H1 (cell line): ENCODE measurements around the gene CCDC112.

ENCODE experiments used
- CEBPB ChIP-seq: IDR thresholded peaks from 2 replicates; pipeline ENCODE4 v1.6.1; 2012; ENCODE audit warnings: low read depth, low read length
- CHD1 ChIP-seq: IDR thresholded peaks from 2 replicates; pipeline ENCODE4 v1.6.1; 2012; ENCODE audit warnings: low read depth, low read length, improper control_type of control experiment
- CTCF ChIP-seq, 3 experiments: IDR thresholded peaks; 1 replicate in 2 of 3; 2 replicates in 1 of 3; pipeline versions ENCODE4 v1.5.1 to v1.6.1; 2011; ENCODE audit warnings: low read length in 3 of 3, mild to moderate bottlenecking in 3 of 3, inconsistent platforms in 2 of 3, low read depth in 1 of 3, moderate library complexity in 1 of 3; ENCODE audit not compliant: insufficient read depth in 1 of 3; ENCODE audit errors: control extremely low read depth in 1 of 3
- EZH2 ChIP-seq: fragments of 200-600 bp; sonication (generic); IDR thresholded peaks from 2 replicates; pipeline ENCODE4 v1.7.1; 2012; ENCODE audit warnings: low read depth, mild to moderate bottlenecking, moderate library complexity, low read length, inconsistent platforms; ENCODE audit not compliant: severe bottlenecking
- JUN ChIP-seq: IDR thresholded peaks from 2 replicates; pipeline ENCODE4 v1.6.1; 2011; ENCODE audit warnings: low read depth, mild to moderate bottlenecking, improper control_type of control experiment, low read length
- POLR2A ChIP-seq, 2 experiments: IDR thresholded peaks; 1 replicate in 1 of 2; 2 replicates in 1 of 2; pipeline ENCODE4 v1.6.1; 2011; ENCODE audit warnings: low read depth in 2 of 2, low read length in 2 of 2, mild to moderate bottlenecking in 2 of 2; ENCODE audit errors: control extremely low read depth in 1 of 2
- POLR2AphosphoS5 ChIP-seq: IDR thresholded peaks from 2 replicates; pipeline ENCODE4 v1.6.1; 2011; ENCODE audit warnings: low read depth, low read length
- RAD21 ChIP-seq, 2 experiments: IDR thresholded peaks in 1 of 2; conservative IDR thresholded peaks in 1 of 2; 2 replicates each; pipeline ENCODE4 v1.6.1; 2011; ENCODE audit warnings: low read depth in 2 of 2, low read length in 2 of 2, improper control_type of control experiment in 1 of 2, inconsistent platforms in 1 of 2, mild to moderate bottlenecking in 1 of 2, moderate library complexity in 1 of 2
- RFX5 ChIP-seq: IDR thresholded peaks from 2 replicates; pipeline ENCODE4 v1.6.1; 2011; ENCODE audit warnings: low read depth, low read length, improper control_type of control experiment, borderline replicate concordance
- RXRA ChIP-seq: IDR thresholded peaks from 2 replicates; pipeline ENCODE4 v1.6.1; 2011; ENCODE audit warnings: low read depth, mild to moderate bottlenecking, low read length, moderate library complexity; ENCODE audit not compliant: insufficient read depth
- TAF1 ChIP-seq: IDR thresholded peaks from 2 replicates; pipeline ENCODE4 v1.6.1; 2011; ENCODE audit warnings: mild to moderate bottlenecking, low read depth, low read length
- TEAD4 ChIP-seq: IDR thresholded peaks from 2 replicates; pipeline ENCODE4 v1.6.1; 2012; ENCODE audit warnings: low read depth, low read length, inconsistent platforms, mixed read lengths

GRCh38 chr5:115343855-115344254 lies 47.4 kb upstream of the CCDC112 start:
- no peak for TF ChIP-seq CTCF (IDR thresholded peaks at IDR 0.05; ENCODE audit: control extremely low read depth in 1 of 3, insufficient read depth in 1 of 3, low read depth in 1 of 3, low read length in 3 of 3)
- no peak for TF ChIP-seq POLR2A (IDR thresholded peaks at IDR 0.05; ENCODE audit: control extremely low read depth in 1 of 2, low read depth in 2 of 2, low read length in 2 of 2)
- TF ChIP-seq TAF1: no peak
- TF ChIP-seq POLR2AphosphoS5: no peak
- no peak for TF ChIP-seq EZH2
- TF ChIP-seq TEAD4: no peak
- TF ChIP-seq RFX5: no peak
- TF ChIP-seq RXRA: no peak
- no peak for TF ChIP-seq RAD21 (IDR thresholded peaks at IDR 0.05 in 1 of 2, conservative IDR thresholded peaks at IDR 0.05 in 1 of 2; ENCODE audit: low read depth in 2 of 2, low read length in 2 of 2)
- TF ChIP-seq JUN: no peak
- no peak for TF ChIP-seq CHD1
- TF ChIP-seq CEBPB: no peak
